HG02759 (cell line): ENCODE data around the gene ANKLE2.
"Not testable (repeated sequence)": the region's sequence is repeated elsewhere in the genome, so short reads cannot be mapped to it uniquely, and the experiment has no call there.

Experiments used
- ATAC-seq: cut with Tn5 transposase; IDR thresholded peaks from one replicate; pipeline ENCODE4 v1.9.1; 2021; ENCODE audit warnings: mild to moderate bottlenecking, moderate library complexity; ENCODE audit not compliant: unreplicated experiment

ANKLE2 gene

DNA sequence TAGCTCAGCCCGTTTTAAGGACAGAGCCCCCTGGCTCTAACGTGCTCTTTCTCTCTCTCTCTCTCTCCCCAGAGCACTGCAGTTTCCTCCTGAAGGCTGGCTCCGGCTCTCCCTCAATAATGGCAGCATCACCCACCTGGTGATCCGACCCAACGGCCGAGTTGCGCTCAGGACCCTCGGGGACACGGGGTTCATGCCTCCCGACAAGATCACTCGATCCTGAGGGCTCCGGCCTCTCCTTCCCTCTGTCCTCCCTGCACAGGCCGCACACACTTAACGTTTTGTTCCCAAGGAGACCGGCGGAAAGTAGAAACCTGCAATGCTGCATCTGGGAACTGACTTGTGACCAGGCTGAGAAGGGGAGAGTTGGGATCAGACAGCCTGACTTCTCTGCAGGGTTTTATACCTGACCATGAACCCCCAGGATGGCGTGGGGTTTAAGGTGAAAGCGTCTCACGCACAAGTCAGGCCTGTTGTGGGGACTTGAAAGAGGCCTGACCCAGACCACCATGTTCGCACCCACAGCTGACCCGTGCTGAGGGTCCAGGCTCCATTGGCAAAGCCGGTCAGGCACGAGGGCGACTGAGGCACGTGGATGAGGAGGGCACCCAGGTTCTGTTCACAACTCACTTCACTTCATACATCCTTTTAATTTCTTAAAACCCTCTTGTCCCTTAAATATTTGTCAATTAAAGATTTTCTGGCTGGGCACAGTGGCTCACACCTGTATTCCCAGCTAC, 40.9 kb downstream of the ANKLE2 start:
- no peak for ATAC-seq

DNA sequence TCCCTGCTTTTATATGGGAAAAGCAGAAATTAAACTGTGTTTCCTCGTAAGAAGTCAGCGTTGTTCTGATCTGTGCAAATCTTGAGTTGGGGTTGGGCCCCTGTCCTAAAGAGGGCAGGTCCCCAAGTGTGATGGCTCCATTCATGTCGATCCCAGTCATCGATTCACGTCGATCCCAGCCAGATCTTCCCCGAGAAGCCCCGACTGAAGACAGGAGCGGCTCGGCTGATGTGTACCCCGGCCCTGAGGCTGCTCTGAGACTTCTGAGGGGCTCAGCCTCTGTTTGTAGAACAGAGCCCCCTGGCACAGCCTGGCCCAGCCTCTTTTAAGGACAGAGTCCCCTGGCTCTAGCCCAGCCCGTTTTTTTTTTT, 41.7 kb downstream of the ANKLE2 start:
- ATAC-seq, result no peak

DNA sequence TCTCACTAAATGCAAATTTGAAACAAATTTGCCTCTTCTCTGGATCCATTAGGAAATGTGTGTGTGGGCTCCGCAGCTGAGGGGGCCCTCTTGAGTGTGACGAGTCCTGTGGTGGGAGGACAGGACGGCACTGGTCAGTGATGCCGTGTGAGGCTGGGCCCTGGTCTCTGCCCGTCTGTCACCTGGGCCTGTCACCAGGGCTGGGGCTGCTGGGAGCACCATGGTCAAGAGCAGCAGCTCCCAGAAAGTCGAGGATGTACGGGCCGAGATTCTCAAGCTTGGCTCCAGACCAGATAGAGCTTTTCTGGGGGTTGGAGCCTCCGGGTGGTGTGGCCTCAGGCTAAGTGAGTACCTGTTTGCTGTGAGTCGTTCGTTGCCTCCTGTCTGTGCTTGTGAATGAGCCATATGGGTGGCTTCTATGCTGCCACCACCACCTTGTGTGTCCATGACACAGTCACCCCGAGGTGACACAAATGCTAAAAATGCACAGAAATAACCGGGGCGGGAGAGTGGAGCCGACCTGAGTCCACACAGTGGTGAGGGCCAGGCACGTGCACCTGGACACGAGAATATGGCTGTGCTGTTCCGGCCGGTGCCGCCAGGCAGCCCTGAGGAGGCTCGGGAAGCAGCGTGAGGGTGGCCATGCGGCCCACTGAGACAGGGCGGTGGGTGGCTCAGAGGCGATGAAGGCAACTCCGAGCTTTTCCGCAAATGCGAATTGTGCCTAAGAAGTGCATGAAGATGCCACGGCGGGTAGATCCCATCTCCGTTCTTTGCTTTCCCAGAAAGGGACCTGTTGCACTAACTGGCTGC, 42.3 kb downstream of the ANKLE2 start:
- ATAC-seq, result no peak

DNA sequence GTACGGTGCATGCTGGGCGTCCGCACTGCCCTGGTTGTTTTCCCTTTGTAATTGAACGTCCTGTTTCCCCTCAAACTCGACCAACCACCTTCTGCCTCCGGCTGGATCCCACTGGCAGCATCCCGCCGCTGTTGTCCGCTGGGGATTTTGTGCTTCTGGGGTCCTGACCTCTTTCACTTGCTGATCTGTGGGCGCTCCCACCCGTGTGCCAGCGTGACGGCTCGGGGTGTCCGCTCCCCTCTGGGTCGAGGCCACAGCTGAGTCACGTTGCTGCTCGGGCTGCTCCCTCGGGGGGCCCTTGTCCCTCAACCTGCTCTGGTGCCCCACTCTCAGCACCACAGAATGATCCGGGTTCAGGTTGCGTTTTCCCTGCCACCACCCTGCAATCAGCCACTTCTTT, 43.0 kb downstream of the ANKLE2 start:
- no peak for ATAC-seq

DNA sequence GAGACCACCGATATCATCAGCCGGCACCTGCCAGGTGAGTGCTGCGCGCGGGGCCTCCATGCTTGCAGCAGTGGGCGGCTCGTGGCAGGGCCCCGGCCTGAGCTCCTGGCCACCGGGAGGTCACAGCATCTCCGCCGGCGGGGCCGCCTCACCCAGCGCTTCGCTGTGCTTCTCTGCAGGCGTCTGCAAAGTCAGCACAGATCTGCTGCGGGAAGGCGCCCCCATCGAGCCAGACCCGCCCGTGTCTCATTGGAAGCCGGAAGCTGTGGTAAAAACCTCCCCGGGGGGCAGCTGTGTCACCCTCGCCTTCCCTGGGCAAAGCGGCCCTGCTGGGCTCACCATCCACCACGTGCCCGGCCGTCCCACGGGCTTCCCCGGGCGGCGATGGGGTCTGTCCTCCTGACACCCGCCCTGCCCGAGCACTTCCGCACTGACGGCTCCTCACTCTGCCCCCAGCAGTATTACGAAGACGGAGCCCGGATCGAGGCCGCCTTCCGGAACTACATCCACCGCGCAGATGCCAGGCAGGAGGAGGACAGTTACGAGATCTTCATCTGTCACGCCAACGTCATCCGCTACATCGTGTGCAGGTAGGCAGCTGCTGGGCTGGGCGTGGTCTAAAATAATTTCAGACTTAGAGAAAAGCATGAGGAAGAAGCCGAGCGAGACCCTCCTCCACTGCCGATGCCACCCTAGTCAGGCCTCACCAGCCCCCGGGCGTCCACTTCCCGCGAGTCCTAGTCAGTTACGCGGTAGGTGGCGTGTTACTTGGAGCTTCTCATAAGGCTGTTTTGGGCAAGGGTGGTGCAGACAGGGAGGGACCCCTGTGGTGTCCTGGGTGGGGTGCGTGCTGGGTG, 43.9 kb downstream of the ANKLE2 start:
- no peak for ATAC-seq

DNA sequence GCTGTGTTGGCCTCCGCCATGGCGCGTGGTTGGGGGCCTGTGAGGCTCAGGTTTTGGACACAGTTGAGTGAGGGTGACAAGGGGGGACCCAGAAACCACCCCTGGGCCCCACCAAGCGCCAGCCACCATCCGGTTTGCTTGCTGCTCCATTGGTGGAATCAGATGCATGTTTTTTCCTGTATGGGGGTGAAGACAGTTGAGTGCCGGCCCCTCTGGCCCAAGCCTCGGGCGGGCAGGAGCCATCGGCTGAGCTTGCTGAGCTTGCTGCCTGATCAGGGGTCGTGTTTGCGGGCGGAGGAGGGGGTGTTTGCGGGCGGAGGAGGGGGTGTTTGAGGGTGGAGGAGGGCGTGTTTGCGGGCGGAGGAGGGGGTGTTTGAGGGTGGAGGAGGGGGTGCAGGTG, 44.6 kb downstream of the ANKLE2 start:
- ATAC-seq, result no peak

DNA sequence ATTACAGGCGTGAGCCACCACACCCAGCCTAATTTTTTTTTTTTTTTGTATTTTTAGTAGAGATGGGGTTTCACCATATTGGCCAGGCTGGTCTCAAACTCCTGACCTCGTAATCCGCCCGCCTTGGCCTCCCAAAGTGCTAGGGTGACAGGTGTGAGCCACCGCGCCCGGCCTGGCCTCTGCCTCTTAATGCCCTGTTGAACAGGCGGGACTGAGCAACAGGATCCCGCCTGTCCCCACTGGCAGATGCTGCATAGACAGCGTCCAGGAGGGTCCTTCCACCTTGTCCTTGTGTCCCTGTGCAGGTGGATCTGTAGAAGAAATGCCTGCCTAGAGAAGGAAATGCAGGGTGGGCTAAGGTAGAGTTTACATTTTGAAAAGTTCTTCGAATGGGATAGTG, 45.3 kb downstream of the ANKLE2 start:
- ATAC-seq, result no peak

DNA sequence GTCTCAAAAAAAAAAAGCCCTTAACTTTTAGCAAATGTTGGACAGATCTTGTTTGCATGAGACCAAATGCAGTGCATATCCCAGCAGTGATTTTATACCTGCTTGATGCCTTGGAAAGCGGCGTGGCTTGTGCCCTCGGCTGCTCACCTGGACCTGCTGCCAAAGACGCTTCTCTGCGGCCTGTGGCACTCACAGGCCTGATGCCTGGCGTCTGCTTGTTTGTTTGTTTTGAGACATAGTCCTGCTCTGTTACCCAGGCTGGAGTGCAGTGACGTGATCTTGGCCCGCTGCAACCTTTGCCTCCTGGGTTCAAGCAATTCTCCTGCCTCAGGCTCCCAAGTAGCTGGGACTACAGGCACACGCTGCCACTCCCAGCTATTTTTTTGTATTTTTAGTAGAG, 45.8 kb downstream of the ANKLE2 start:
- ATAC-seq, result no peak

DNA sequence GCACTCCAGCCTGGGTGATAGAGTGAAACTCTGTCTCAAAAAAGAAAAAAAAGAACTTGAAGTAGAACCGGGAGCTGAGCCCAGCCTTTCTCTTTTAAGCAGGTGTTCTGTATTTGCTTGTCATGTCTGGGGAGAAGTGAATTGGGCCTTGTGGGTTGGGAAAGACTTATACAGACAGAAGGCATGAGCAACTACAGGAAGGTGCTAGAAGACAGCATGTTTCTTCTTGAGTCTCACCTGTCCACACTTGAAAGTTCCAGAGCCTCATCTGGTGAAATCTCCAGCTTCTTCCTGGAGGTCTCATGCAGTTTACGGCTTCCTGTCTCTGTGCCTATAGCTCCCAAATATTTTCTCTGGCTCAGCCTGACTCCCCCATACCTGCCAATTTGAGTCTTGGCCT, 48.5 kb downstream of the ANKLE2 start:
- no peak for ATAC-seq

DNA sequence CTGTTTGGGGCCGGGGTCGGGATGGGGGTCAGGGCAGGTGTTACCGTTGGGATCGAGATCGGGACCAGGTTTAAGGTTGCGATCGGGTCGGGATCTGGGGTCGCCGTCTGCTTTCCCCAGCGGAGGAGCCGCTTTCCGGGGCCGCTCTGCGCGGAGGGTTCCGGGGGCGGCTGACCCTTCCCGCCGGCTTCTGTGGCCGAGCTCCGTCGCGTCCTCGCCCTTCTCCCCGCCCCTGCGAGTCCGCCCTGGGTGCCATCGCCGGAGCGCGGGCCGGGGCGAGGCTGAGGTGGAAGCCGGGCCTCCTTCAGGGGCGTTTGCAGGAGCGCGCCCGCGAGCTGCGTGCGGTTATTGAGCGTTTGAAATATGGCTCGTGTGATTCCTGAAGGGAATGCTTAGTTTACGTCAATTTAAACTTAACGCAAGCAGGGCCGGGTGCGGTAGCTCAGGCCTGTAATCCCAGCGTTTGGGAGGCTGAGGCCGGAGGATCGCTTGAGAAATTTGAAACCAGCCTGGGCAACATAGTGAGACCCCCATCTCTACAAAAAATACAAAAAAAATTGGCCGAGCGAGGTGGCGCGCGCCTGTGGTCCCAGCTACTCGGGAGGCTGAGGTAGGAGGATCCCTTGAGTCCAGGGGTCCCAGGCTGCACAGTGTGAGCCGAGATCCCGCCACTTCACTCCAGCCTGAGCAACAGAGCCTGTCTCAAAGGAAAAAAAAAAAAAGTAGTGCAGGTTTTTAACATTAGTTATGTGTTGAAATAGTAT, 50.4 kb downstream of the ANKLE2 start:
- ATAC-seq, result peak; percentile 20

DNA sequence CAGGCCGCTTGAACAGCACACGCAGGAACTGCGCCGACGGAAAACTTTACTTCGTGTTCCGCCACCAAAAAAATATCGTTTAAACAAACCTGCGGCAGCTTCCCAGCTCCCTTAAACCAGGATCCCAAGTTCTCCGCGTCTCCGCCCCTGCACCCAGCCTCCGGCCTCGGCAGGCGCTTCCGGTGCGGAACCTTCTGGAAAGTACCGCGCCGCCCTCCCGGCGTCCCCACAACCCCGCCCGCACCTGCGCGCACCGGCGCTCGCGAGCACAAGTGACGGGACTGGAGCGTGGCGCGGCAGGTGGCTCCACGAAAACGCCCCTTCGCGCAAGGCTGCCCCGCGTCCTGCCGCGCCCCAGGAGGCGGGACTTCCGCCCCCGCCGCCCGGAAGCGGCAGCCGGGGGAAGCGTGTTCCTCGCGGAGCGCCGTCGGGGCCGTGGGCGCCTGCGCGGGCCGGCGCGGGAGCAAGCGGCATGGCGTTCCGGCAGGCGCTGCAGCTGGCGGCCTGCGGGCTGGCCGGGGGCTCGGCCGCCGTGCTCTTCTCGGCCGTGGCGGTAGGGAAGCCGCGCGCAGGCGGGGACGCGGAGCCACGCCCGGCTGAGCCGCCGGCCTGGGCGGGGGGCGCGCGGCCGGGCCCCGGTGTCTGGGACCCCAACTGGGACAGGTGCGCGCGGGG, 51.1 kb downstream of the ANKLE2 start, which contains the start of gene PGAM5:
PGAM5 (plus strand) TSS at position 438 of the 675 bp plus-strand sequence; CDS start at position 473, 35 bp downstream.
- peak; percentile 91 for ATAC-seq

DNA sequence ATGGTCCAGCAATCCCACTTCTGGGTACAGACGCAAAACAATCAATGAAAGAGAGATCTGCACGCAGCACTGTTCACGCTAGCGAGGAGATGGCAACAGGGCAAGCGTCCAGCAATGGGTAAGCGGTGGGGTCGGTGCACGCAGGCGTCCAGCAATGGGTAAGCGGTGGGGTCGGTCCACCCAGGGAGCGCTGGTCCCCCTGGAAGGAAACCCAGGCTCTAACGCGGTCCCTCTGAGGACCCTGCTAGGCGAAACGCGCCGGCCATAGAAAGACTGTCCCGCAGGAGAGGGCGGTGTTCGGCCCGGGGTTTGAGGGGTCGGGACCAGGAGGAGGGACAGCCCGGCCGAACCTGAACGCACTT, 51.6 kb downstream of the ANKLE2 start:
- peak; percentile 27 for ATAC-seq

DNA sequence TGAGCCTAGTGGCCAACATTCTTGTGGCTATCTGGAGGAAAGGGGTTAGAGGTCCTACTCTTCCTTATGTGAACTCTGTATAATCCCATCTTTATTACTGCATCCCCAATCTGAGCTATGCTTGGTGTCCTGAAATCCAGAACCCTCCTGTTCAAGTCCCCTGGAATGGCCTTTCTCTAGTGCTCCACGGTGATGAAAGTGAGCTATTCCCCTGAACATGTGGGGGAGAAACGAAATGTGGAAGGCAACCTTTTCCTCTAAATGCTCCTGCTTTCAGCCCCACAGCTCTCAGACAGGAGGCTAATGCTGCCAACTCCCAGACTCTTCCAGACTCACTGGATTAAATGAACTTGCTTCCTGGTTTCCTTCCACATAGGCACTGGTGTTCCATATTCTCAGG, 53.5 kb downstream of the ANKLE2 start:
- no peak for ATAC-seq

DNA sequence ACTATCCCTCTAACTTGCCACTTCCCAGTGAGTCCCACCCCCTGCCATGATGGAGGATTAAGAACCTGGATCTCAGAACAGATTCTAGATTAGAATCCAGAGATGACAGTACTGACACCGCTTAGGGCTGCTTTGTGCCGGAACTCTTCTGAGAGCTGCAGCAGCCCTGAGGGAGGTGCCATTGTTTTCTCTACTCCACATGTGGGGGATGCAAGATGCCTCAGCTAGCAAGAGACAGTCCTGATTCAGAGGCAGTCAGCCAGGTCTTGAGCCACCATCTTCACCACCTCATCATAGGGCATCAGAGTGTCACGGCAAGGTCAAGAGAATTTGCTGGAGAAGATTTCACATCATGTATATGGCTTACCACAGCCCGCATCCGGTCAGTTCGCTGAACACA, 54.4 kb downstream of the ANKLE2 start:
- no peak for ATAC-seq

DNA sequence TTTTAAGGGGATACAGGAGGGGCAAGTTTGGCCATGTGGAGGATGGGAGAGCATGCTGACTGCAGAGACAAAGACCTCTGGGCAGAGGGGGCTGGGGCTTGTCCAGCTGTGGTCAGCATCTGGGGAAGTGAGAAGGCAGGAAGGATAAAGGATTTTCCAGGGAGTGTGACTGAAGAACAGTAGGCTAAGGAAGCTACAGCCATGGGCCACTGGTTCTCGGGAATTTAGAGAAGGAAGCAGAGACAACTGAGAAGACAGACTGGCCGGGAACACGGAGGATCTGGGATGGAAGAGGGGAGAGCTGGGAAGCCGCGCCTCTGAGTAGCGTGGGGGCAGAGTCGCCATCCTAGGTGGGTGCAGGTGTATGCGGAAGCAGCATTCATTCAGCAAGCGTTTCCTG, 58.0 kb downstream of the ANKLE2 start:
- ATAC-seq, result no peak

DNA sequence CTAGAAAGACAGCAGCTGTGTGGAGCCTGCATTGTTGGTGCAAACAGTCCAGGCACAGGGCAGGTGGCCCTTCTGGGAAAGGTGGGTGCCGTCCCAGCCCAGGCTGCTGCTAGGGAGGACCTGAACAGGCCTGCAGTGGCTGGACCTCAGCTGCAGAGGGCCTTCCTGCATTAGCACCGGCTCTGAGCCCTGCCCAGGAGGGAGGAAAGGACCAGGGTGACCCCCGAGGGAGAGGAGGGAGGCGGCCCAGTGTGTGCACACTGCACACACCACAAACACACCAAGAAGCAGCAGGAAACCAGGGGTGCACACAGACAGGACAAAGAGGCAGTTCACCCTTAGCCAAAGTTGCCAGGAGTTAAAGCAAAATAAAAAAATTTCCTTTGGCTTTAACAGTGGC, 59.0 kb downstream of the ANKLE2 start:
- ATAC-seq, result no peak

DNA sequence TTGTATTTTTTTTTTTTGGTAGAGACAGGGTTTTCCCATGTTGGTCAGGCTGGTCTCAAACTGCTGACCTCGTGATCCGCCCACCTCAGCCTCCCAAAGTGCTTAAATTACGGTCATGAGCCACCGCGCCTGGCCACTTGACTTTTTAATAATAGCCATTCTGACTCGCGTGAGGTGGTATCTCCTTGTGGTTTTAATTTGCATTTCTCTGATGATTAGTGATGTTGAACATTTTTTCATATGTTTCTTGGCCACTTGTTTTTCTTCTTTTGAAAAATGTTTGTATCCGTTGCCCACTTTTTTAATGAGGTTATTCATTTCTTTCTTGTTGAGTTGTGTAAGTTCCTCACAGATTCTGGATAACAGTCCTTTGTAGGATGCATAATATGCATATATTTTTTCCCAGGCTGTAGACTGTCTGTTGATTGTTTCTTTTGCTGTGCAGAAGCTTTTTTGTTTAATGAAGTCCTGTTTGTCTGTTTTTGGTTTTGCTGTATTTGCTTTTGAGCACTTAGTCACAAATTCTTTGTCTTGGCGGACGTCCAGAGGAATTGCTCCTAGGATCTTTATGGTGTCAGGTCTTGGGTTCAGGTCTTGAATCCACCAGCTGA, 61.3 kb downstream of the ANKLE2 start:
- ATAC-seq, result peak; percentile 81

DNA sequence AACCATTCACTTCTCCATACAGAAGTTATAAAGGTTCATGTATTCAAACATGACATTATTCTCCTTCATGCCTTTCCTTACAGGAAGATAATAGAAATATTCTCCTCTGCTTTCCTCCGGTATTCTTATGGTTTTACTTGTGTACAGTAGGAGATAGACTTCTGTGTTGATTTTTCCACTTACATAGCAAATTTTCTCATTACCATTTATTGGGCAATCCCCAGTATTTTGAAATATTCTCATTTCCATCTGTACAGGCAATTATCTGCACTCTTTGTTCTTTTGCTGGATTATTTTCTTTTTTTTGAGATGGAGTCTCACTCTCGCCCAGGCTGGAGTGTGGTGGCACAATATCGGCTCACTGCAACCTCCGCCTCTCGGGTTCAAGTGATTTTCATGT, 63.3 kb downstream of the ANKLE2 start:
- ATAC-seq, result no peak

DNA sequence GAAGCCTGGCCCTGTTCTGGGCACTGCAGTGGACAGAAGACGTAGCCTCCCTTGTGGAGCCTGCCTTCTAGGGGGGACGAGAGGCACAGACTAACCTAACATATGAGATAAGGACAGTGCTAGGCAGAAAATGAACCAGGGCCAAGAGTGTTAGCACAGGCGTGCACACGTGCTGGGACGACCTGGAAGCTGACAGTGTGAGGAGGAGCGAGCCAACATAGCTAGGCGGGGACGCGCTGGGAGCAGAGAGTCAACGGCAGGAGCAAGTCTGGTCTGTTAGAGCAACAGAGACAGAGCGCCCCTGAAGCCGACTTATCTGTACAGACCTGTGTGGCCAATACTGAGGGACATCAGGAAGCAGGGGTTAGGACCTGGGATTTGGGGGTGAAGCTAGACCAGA, 66.2 kb downstream of the ANKLE2 start:
- ATAC-seq, result no peak

DNA sequence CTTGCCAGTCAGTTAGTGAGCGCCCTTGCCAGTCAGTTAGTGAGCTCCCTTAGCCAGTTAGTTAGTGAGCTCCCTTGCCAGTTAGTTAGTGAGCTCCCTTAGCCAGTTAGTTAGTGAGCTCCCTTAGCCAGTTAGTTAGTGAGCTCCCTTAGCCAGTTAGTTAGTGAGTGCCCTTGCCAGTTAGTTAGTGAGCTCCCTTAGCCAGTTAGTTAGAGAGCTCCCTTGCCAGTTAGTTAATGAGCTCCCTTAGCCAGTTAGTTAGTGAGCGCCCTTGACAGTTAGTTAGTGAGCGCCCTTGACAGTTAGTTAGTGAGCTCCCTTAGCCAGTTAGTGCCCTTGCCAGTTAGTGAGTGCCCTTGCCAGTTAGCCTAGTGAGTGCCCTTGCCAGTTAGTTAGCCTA, 66.7 kb downstream of the ANKLE2 start:
- ATAC-seq, result not testable (repeated sequence)
